Suprapubic skin (tissue), 4 donors: ENCODE results near the gene C19orf12. TPM values are rescaled to one million over a fixed set of nuclear protein-coding genes. Genes with fewer than 3 reads are reported as not detected.
A peak's percentile ranks its signal among the peaks of the same experiment; 100 is the strongest.
"Not testable (repeated sequence)": the region's sequence is repeated elsewhere in the genome, so short reads cannot be mapped to it uniquely, and the experiment has no call there.

Experiments
- DNase-seq, 2 donors: peaks; one replicate each; pipeline ENCODE4 v3.0.0-alpha.2; 2019; ENCODE audit warnings: low spot score in 2 of 2
- H3K27ac ChIP-seq: fragments of 200-600 bp; sonication (generic); one replicate; pipeline ENCODE4 v1.5.1; 2019
- H3K27me3 ChIP-seq: fragments of 200-600 bp; sonication (generic); one replicate; pipeline ENCODE4 v1.5.1; 2019
- H3K36me3 ChIP-seq: fragments of 200-600 bp; sonication (generic); one replicate; pipeline ENCODE4 v1.5.1; 2019
- H3K4me1 ChIP-seq: fragments of 200-600 bp; sonication (generic); one replicate; pipeline ENCODE4 v1.5.1; 2019
- H3K4me3 ChIP-seq: fragments of 200-600 bp; sonication (generic); one replicate; pipeline ENCODE4 v1.5.1; 2019; ENCODE audit warnings: mild to moderate bottlenecking
- H3K9me3 ChIP-seq: fragments of 200-600 bp; sonication (generic); one replicate; pipeline ENCODE4 v1.5.1; 2019
- CTCF ChIP-seq, 2 donors: fragments of 200-600 bp in 1 of 2; fragments of 450-650 bp in 1 of 2; sonication (generic) in 1 of 2; IDR thresholded peaks; one replicate each; pipeline ENCODE4 v1.5.1; 2016 to 2019; ENCODE audit warnings: antibody characterized with exemption in 2 of 2, mild to moderate bottlenecking in 1 of 2, moderate library complexity in 1 of 2
- EP300 ChIP-seq: sonication (generic); formaldehyde crosslinking; IDR thresholded peaks from one replicate; pipeline ENCODE4 v1.6.1; 2017; ENCODE audit warnings: antibody characterized with exemption
- POLR2A ChIP-seq, 2 donors: fragments of 450-650 bp; IDR thresholded peaks; one replicate each; pipeline ENCODE4 v1.6.1; 2017; ENCODE audit warnings: antibody characterized with exemption in 2 of 2, mild to moderate bottlenecking in 2 of 2, moderate library complexity in 2 of 2
- POLR2AphosphoS5 ChIP-seq, 3 donors: sonication (generic); formaldehyde crosslinking; IDR thresholded peaks; one replicate each; pipeline ENCODE4 v1.6.1; 2017; ENCODE audit warnings: antibody characterized with exemption in 3 of 3
- WGBS: methylation state at CpG from one replicate; pipeline ENCODE4 v1.1.5; 2018; 5-methylcytosine and 5-hydroxymethylcytosine counted together
- total RNA-seq, 4 donors: library from RNA; depleted of rRNA; stranded (reverse); fragments of >200 nt; gene quantifications; one replicate each; pipeline ENCODE4 v1.1.0, GENCODE V29; 2016

Gene C19orf12
- total RNA-seq, 4 donors from 2014 or later, result 19.6 to 35.8 (median 27.3) TPM

GRCh38 chr19:29671393-29672160 is 43.5 kb downstream of the C19orf12 start:
- TF ChIP-seq EP300 (no peak), CTCF (IDR thresholded peaks at IDR 0.05) (peak; percentile 33 to 36), POLR2A (IDR thresholded peaks at IDR 0.05) (no peak), POLR2AphosphoS5 (IDR thresholded peaks at IDR 0.05) (peak in 1 of 3 donors; percentile 37)
- peaks cover 24% of the 10 kb centered on the region for H3K36me3 ChIP-seq
- H3K27ac ChIP-seq, result peak overlapping the region; percentile 3
- 40% methylated on average over 10 of the region's 12 CpGs for WGBS
- H3K9me3 ChIP-seq, result no peaks in the 10 kb centered on the region
- H3K4me1 ChIP-seq, result peaks cover 75% of the 10 kb centered on the region
- DNase-seq, result no peak
- H3K27me3 ChIP-seq, result no peaks in the 10 kb centered on the region
- H3K4me3 ChIP-seq, result no peak overlapping the region

DNA sequence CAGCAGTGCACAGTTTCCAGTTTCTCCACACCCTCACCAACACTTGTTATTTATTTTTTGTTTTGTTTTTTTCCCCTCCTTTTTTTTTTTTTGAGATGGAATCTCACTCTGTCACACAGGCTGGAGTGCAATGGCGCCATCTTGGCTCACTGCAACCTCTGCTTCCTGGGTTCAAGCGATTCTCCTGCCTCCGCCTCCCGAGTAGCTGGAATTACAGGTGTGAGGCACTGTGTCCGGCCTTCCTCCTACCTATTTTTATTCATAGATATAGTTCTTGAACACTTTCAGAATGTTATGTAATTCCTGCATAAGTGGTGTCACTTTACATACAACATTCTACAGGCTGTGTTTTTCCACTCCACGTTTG is 44.1 kb downstream of the C19orf12 start:
- peaks cover 75% of the 10 kb centered on the region for H3K4me1 ChIP-seq
- WGBS, result 59% methylated on average over 6 of the region's 6 CpGs

DNA sequence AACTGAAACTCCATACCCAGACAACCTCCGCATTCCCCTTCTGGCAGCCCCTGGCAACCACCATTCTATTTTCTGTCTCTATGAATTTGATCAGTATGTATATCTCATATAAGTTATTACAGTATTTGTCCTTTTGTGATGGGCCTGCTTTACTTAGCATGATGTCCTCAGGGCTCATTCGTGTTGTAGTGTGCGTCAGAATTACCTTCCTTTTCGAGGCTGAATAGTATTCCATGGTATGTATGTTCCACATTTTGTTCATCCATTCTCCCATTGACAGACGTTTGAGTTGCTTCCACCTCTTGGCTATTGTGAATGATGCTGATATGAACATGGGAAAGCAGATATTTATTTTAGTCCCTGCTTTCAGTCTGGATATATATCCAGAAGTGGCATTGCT is 44.8 kb downstream of the C19orf12 start:
- DNase-seq, result no peak
- Histone ChIP-seq H3K4me1 (peaks cover 74% of the 10 kb centered on the region), H3K27ac (no peak overlapping the region), H3K4me3 (no peak overlapping the region), H3K27me3 (no peaks in the 10 kb centered on the region), H3K36me3 (peaks cover 17% of the 10 kb centered on the region), H3K9me3 (no peaks in the 10 kb centered on the region)
- WGBS, result 93% methylated on average over 5 of the region's 5 CpGs
- TF ChIP-seq CTCF (IDR thresholded peaks at IDR 0.05) (no peak), EP300 (no peak), POLR2AphosphoS5 (IDR thresholded peaks at IDR 0.05) (no peak), POLR2A (IDR thresholded peaks at IDR 0.05) (no peak)

More for the DNA sequence above, 44.1 kb downstream of the C19orf12 start:
- H3K27me3 ChIP-seq, H3K4me3 ChIP-seq, H3K9me3 ChIP-seq, H3K27ac ChIP-seq, DNase-seq: not testable (repeated sequence)
- H3K36me3 ChIP-seq, result peaks cover 24% of the 10 kb centered on the region

DNA sequence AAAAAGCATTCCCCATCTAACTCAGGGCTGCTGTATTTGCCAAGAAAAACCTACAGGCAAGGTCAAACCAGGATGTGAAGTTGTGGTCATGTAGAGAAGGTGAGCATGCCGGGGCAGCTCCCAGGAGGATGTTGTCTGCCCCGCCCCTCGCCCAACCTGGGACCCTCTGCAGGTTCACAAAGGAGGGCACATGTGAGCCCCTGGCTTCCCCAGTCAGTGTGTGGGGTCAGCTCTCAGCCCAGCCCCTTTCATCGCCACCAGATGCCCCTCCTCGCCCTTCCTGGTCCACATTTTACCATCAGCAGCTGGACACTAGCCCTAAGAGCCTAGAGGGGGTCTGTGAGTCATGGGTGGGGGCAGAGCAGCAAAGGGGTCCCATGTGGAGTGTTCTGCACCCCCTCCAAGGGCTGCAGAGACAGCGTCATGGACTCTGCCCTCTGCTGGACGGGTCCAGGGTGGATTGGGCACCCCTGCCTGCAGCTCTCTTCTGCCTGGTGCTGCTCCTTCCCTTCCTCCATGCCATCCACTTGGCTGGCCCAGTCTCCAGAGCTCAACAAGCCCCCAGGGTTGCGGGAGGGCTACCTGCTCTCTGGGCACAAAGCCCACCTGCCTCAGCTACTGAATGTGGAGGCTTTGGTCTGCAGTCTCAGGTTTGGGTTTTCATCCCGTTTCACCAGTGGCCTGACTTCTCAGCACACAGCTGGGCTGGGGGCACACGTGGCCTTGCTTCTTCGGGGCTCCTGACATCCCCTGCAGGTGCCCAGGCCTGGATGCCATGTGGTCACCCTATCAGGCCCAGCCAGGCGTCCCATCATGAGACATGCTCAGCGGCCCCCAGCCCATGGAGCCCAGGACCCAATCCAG is 46.1 kb downstream of the C19orf12 start:
- DNase-seq, result no peak
- H3K36me3 ChIP-seq, result peaks cover 4% of the 10 kb centered on the region
- H3K27me3 ChIP-seq, result no peaks in the 10 kb centered on the region
- H3K27ac ChIP-seq, result peak overlapping the region; percentile 7
- H3K9me3 ChIP-seq, result no peaks in the 10 kb centered on the region
- WGBS, result 82% methylated on average over 13 of the region's 13 CpGs
- peaks cover 80% of the 10 kb centered on the region for H3K4me1 ChIP-seq
- TF ChIP-seq POLR2AphosphoS5 (IDR thresholded peaks at IDR 0.05), result no peak
- no peak for TF ChIP-seq EP300
- TF ChIP-seq POLR2A (IDR thresholded peaks at IDR 0.05), result no peak
- TF ChIP-seq CTCF (IDR thresholded peaks at IDR 0.05), result no peak
- H3K4me3 ChIP-seq, result no peak overlapping the region

DNA sequence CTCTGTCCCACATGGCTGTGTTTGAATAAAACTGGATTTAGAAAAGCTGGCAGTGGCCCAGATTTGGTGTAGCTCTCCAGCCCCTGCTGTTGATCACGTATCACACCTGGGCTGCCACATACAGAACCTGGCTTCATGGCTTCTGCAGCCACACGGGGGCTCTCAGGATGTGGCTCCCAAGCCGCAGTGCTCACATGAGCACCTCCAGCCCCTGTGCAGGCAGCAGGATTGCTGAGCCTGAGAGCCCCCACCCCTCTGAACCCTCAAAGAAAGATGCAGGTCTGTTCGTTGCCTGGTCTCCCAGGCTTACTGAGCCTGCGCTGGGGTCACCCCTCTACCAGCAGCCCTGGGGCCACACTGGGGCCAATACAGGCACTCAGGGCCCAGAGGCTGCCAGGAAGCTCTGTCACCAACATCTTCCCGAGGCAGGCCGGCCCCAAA is 47.1 kb downstream of the C19orf12 start:
- Histone ChIP-seq H3K27ac (peak overlapping the region; percentile 6), H3K4me3 (no peak overlapping the region), H3K36me3 (no peaks in the 10 kb centered on the region), H3K27me3 (no peaks in the 10 kb centered on the region), H3K9me3 (no peaks in the 10 kb centered on the region), H3K4me1 (peaks cover 83% of the 10 kb centered on the region)
- no peak for TF ChIP-seq CTCF (IDR thresholded peaks at IDR 0.05)
- TF ChIP-seq POLR2A (IDR thresholded peaks at IDR 0.05), result no peak
- WGBS, result 60% methylated on average over 1 of the region's 7 CpGs
- no peak for DNase-seq
